LNCaP clone FGC (cell line): ENCODE data around the gene KRT85.

Source experiments
- DNase-seq: peaks from one replicate; pipeline ENCODE4 v3.0.0-alpha.2; 2011; ENCODE audit warnings: low read depth
- H3K4me3 ChIP-seq: 2 replicates; pipeline ENCODE4 v1.5.1; 2011; ENCODE audit warnings: mild to moderate bottlenecking, low read depth, low read length, control low read depth
- TF ChIP-seq, protein P1 (sequence below): IDR thresholded peaks from 2 replicates; pipeline ENCODE4 v1.5.1; 2012; ENCODE audit warnings: mild to moderate bottlenecking; ENCODE audit not compliant: control insufficient read depth, insufficient read depth; ENCODE audit errors: extremely low read depth

The KRT85 gene

DNA sequence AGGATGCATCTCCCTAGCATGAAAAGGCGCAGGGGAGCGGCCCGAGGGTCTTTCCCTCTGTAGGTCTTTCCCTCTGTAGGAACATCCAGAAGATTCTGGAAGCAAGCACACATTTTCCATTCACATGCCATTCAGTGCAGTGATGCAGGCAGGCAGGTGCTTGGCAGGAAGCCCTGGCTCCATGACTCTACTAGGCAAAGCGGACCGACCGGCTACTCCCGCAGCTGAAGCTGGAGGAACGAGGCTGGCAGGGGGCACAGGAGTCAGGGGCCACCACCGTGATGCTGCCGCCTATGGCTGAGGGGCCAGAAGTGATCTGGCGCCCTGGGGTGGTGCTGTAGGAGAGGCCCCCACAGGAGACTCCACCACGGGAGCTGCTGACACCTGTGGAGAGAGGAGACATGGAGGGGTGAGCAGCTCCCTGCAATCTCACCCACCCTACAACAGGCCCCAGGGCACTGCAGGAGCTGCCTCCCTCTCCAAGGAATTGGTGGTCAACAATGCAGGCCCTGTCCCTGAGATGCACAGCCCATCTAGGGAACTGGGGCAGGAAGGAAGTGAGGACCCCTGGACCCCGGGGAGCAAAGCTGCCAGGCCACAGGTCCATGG, 6.5 kb downstream of the KRT85 start:
- DNase-seq, result peak; percentile 35
- no peak overlapping the region for H3K4me3 ChIP-seq
- TF ChIP-seq, protein P1, sequence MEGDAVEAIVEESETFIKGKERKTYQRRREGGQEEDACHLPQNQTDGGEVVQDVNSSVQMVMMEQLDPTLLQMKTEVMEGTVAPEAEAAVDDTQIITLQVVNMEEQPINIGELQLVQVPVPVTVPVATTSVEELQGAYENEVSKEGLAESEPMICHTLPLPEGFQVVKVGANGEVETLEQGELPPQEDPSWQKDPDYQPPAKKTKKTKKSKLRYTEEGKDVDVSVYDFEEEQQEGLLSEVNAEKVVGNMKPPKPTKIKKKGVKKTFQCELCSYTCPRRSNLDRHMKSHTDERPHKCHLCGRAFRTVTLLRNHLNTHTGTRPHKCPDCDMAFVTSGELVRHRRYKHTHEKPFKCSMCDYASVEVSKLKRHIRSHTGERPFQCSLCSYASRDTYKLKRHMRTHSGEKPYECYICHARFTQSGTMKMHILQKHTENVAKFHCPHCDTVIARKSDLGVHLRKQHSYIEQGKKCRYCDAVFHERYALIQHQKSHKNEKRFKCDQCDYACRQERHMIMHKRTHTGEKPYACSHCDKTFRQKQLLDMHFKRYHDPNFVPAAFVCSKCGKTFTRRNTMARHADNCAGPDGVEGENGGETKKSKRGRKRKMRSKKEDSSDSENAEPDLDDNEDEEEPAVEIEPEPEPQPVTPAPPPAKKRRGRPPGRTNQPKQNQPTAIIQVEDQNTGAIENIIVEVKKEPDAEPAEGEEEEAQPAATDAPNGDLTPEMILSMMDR, result no peak

DNA sequence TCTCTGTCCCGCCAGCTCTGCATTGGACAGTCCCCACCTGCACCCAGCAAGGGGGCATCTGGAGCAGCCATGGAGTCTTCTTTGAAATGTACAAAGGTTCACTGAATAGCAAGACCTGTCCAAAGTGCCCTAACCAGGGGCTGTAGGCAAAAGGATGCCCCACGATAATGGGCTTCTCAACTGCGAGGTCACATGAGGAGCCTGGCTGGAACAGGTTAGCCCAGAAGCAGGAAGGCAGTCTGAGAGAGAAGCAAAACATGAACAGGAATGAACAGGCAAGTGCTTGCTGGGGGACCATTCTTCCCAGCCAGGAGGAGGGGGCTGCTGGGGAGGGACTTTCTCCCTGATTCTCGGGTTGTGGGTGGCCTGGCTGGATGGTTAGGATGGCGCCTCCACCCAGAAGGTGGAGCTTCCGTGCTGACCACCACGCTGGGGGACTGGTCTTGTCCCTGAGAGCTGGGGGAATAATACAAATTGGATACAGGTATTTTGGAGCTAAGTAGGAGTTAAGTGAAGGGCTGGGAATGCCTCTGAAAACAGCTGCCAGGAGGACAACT, 7.1 kb downstream of the KRT85 start:
- DNase-seq, result no peak
- TF ChIP-seq, protein P1, result no peak
- H3K4me3 ChIP-seq, result no peak overlapping the region

DNA sequence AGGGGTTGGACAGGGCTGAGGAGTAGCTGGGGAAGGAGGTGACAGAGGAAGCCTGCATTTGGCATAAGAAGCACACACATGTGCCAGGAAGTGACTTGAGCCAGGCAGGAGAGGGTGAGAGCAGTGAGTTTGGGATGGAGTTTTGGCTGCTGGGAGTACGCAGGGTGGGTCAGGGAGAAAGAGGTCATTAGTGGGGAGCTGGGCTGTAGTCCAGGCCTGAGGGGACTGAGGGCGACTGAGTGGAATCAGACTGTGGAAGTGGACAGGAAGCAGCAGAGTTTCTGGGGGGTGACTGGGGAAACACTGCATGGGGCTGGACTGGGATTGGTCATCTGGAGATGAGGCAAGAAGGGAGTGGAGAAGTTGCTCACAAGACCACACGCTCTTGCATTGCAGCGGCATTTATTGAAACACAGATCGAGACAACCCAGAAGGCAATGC, 7.6 kb downstream of the KRT85 start:
- no peak for DNase-seq
- TF ChIP-seq, protein P1, result no peak
- H3K4me3 ChIP-seq, result no peak overlapping the region

DNA sequence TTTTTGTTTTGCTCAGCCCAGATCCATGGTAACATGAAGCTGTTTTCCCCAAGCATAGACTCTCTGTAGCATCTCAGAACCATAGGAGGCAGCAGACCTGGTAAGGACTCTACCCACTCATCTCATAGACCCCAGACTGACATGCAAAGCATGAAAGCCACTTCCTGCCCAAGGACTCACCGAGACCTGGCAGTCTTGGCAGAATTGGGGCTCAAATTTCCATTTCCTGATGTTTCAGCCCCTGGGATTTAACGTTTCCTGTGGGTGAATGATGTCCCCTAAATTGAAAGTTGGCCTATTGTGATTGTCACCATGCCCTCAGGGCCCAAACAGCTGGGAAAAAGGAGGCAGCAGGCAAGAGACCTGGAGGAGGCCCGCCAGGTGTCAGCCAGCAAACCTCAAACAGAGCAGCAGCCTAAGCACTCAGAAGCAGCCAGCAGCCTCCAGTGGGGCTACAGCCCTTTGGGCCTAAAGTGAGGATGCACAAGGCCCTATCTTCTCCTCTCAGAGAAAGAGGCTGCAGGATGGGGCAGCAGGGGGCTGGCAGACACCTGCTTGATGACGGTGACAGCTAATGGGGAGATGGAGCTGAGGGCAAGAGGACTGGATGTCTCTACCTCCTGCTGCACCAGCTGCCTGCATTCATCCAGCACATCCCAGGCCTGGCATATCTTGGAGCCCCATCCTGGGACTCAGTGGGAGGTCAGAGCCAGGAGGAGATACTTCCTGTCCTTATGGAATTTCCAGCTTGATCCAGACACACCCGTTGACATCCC, 8.5 kb downstream of the KRT85 start:
- no peak overlapping the region for H3K4me3 ChIP-seq
- no peak for DNase-seq
- TF ChIP-seq, protein P1, result no peak

DNA sequence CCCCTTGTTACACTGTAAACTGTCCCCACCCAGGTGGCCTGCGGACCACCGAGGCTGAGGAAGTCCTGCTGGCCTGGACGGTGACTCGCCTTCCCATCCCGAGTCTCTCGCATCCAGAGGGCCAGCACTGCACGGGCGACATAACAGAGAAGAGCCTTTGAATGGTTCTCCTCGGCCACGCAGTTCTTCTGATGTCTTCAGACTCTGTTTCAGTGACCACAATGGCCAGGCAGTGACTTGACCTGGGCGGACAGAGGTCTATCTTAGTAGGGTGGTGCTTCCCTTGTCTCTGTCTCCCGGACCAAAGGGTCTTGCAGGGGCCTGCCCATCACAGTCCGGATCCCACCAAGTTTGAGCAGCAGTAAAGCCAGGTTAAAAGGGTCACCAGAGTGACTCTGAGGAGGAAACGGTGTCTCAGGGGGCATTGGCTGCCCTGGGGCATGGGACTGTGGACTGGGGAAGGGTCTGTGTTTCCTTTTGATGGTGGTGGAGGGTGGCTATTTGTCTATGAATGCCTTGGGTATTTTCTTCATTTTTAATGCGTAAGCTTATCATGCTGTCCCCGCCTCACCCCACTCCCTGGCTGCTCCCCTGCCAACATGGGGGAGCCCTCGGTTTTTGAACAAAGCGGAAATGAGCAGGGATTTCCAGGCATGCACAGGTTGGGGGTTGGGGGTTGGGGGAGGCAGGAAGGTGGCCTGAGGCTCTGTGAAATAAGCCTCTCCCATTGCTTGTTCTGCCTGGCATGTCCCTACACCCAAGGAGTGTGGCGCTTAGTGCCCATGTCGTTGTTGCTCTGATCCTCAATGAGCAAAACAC, 10.3 kb downstream of the KRT85 start:
- TF ChIP-seq, protein P1, result no peak
- H3K4me3 ChIP-seq, result no peak overlapping the region
- DNase-seq, result no peak

DNA sequence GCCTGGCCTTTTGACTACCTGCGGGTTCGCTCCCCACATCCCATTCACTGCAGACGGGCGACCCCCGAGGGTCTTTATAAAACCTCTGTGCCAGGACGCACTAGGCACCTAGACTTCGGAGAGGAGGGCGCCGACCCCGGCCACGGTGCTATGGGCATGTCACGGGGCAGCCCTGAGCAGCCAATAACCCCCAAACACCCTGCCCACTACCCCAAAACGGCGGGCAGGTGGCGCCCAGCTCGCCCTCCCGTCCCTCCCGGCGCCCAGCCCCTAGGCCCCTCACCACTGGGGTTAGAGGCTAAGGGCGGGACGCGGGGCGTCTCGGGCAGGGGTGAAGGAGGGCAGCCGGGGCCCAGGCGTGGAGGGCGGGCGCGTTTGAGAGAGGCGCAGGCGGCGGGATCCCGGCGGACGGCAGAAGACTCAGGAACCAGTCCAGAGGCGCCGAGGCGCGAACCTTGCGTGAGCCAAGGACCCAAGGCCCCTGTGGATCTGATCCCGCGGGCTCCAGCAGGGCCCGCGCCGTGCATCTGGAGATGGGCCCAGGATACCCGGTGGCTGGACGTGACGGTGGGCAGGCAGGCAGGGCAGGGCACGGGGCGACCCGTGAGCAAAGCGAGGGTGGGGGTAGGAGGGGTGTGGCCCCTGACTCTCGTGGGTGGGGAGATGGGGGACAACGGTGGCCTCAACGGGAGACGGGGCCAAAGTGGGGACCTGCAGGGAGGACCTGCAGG, 11.1 kb downstream of the KRT85 start:
- H3K4me3 ChIP-seq, result no peak overlapping the region
- TF ChIP-seq, protein P1, result no peak
- no peak for DNase-seq
